ENCODE measurements around the gene SRSF2.
A peak's percentile ranks its signal among the peaks of the same experiment; 100 is the strongest.
"Not testable (repeated sequence)": the region's sequence is repeated elsewhere in the genome, so short reads cannot be mapped to it uniquely, and the experiment has no call there.

SRSF2 gene

DNA sequence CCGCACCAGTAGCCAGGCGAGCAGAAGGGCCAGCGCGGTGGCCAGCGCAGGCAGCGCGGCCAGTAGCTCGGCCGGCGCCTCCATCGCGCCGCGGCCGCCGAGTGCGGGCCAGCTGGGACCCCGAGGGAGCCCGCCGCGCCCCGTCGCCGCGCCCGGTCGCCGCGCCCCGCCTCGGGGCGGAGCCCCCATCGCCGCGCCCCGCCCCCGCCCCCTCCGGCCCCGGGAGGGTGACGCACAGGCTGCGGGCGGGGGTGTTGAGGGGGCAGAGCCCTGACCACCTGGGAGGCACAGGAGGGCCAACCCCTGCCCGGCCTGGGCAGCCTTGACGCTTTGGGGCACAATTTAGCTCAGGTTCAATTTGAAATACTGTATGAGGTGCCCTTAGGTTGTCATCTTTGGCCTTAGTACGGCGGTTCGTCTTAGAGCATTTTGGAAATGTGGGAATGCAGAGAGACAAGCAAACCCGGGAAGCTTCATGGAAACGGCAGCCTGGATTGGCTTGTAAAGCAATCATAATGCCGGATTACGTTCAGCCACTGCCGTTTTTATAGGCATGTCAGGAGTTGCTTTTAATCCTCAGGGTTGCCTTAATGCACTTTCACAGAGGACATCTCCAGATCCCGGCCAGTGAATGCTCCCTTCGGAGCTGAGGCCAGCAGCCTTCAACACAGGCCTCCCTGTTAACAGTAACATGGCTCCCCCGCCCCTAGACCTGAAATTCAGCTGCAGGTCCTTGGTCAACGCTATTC, 26.1 kb downstream of the SRSF2 start, which contains the start of gene MXRA7:
Gene MXRA7, minus strand, starts transcription at position 103 of the 749 bp plus-strand sequence. Its CDS starts 19 bp downstream, at position 84.
- WGBS (ENCODE audit: extremely low coverage, insufficient coverage, low lambda C conversion rate), result no CpG with 5 or more reads among the region's 56 CpGs
- Histone ChIP-seq H2BK15ac (replicated peaks; ENCODE audit: low read depth) (no peak within 1 kb of the TSS), H2AK5ac (ENCODE audit: low read length) (no peak within 1 kb of the TSS), H3K36me3 (ENCODE audit: control insufficient read depth, insufficient read depth, low read length) (peaks cover 1% of the 10 kb centered on the region), H3K4ac (ENCODE audit: low read depth, low read length) (no peak within 1 kb of the TSS), H3K27ac (ENCODE audit: low read depth, low read length) (no peak within 1 kb of the TSS), H3K79me2 (ENCODE audit: control insufficient read depth, insufficient read depth, low read length) (no peaks in the 10 kb centered on the region), H3K23ac (ENCODE audit: low read length) (peak within 1 kb of the TSS; percentile 24), H3K9ac (ENCODE audit: low read length) (peak within 1 kb of the TSS; percentile 74), H4K5ac (ENCODE audit: low read length) (no peak within 1 kb of the TSS), H4K8ac (ENCODE audit: low read depth, low read length) (no peak within 1 kb of the TSS), H2BK120ac (ENCODE audit: low read depth, low read length) (no peak within 1 kb of the TSS), H2BK5ac (ENCODE audit: low read length) (no peak within 1 kb of the TSS), H3K56ac (ENCODE audit: low read length) (peak within 1 kb of the TSS; percentile 88), H3K18ac (ENCODE audit: low read length) (no peak within 1 kb of the TSS), H3K4me1 (ENCODE audit: control insufficient read depth, low read depth, low read length) (peaks cover 10% of the 10 kb centered on the region), H3K4me2 (ENCODE audit: low read length) (peak within 1 kb of the TSS; percentile 61), H3K27me3 (ENCODE audit: insufficient read depth, low read length, poor library complexity) (peaks cover 3% of the 10 kb centered on the region), H3K4me3 (ENCODE audit: low read length) (peak within 1 kb of the TSS; percentile 30), H3K79me1 (ENCODE audit: low read length) (no peaks in the 10 kb centered on the region)
- DNase-seq, result peak; percentile 63

DNA sequence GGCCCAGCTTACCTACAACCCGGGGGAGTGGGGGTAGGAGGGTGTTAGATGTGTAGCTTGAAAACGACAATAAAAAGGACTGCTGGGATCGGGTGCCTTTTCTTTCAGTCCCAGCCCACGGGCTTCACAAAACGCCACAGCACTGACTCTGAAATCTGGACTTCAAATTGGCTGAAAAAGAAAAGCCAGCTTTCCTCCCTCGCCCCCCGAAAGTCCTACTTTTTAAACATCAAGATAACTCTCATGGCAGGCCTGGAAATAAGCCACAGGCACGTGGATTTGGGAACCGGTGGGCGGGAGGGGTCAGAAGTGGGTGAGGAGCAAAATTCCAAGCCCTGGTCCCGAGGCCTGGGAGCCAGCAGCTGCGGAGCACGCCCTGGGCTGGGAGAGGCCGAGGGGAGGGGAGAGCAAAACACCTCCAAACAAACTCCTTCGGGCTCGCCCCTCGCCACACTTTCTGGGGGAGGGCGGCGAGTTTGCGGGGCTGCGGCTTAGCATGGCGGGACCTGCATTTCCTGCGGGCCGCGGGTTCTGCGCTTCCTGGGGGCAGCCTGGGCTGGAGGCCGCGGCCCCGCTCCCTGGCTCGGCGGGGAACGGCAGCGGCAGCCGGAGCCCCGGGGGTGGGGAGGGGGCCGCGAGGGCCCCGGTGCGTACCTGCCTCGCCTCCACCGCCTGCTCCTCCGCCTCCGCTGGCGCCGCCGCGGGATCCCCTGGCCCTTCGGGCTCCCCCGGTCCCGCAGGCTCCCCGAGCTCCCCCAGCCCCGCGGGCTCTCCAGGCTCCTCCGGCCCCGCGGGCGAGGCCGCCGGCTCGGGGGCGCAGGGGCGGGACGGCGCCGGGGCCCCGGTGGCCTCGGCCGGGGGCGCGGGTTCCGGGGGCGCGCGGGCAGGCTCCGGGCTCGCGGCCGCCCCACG, 26.9 kb downstream of the SRSF2 start:
- not testable (repeated sequence) for H2BK5ac ChIP-seq (ENCODE audit: low read length); H3K23ac ChIP-seq (ENCODE audit: low read length)
- peak; percentile 38 for DNase-seq

DNA sequence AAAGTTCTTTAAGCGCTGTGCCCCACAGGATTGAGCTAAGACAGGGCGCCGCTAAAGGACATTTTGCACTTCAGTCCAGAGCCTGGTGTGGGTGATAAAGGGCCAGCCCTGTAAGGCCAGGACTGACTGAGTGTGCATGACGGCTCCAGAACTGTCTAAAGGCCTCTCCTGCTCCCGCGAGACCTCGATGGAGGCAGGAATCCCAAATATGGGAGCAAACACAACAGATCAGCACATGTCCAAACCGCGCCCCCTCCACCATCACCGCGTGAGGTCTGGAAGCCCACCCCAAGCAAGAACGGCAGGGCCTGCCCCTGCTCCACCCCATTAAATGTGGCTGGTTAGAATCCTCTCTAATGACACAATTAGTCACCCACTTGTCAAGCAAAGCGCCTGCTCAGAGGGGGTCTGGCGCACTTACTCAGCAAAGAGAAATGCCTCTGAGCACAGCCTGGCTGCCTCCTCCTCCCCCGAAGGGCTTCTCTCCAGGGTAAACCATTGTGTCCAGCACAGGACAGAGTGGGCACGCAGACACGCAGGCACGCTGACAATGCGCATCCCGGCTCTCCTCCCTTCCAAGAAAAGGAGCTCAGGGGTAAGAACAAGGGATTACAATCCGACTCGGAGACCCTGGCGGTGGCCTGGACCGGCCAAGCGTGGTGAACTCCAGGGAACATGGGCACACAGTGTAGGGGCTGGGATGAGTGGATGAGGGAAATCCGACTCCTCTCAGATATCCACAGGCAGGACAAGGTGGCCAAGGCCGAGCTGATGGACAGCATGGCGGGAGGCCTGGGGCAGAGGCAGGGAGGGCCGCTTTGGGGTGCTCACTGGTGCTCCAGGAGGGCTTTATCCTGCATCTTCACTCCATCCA, 27.8 kb downstream of the SRSF2 start:
- Histone ChIP-seq H2AK5ac (ENCODE audit: low read length) (peak overlapping the region; percentile 22), H4K5ac (ENCODE audit: low read length) (no peak overlapping the region), H3K56ac (ENCODE audit: low read length) (peak overlapping the region; percentile 88), H2BK5ac (ENCODE audit: low read length) (no peak overlapping the region), H3K36me3 (ENCODE audit: control insufficient read depth, insufficient read depth, low read length) (no peaks in the 10 kb centered on the region), H3K9ac (ENCODE audit: low read length) (peak overlapping the region; percentile 74), H3K27ac (ENCODE audit: low read depth, low read length) (no peak overlapping the region), H3K18ac (ENCODE audit: low read length) (no peak overlapping the region), H3K79me1 (ENCODE audit: low read length) (no peaks in the 10 kb centered on the region), H3K4me2 (ENCODE audit: low read length) (peak overlapping the region; percentile 61), H3K79me2 (ENCODE audit: control insufficient read depth, insufficient read depth, low read length) (no peaks in the 10 kb centered on the region), H3K4me1 (ENCODE audit: control insufficient read depth, low read depth, low read length) (peaks cover 10% of the 10 kb centered on the region), H3K27me3 (ENCODE audit: insufficient read depth, low read length, poor library complexity) (peaks cover 3% of the 10 kb centered on the region), H4K8ac (ENCODE audit: low read depth, low read length) (no peak overlapping the region), H3K23ac (ENCODE audit: low read length) (no peak overlapping the region), H2BK15ac (replicated peaks; ENCODE audit: low read depth) (no peak overlapping the region), H2BK120ac (ENCODE audit: low read depth, low read length) (no peak overlapping the region), H3K4me3 (ENCODE audit: low read length) (no peak overlapping the region), H3K4ac (ENCODE audit: low read depth, low read length) (no peak overlapping the region)
- DNase-seq, result peak; percentile 89
- no CpG with 5 or more reads among the region's 29 CpGs for WGBS (ENCODE audit: extremely low coverage, insufficient coverage, low lambda C conversion rate)

More for the DNA sequence above, 26.9 kb downstream of the SRSF2 start:
- peaks cover 10% of the 10 kb centered on the region for H3K4me1 ChIP-seq (ENCODE audit: control insufficient read depth, low read depth, low read length)
- not testable (repeated sequence) for H4K5ac ChIP-seq (ENCODE audit: low read length); H3K79me2 ChIP-seq (ENCODE audit: control insufficient read depth, insufficient read depth, low read length); H2BK15ac ChIP-seq (replicated peaks; ENCODE audit: low read depth); H3K18ac ChIP-seq (ENCODE audit: low read length); H3K27ac ChIP-seq (ENCODE audit: low read depth, low read length); H2BK120ac ChIP-seq (ENCODE audit: low read depth, low read length); H4K8ac ChIP-seq (ENCODE audit: low read depth, low read length); H3K79me1 ChIP-seq (ENCODE audit: low read length); H2AK5ac ChIP-seq (ENCODE audit: low read length); H3K27me3 ChIP-seq (ENCODE audit: insufficient read depth, low read length, poor library complexity); H3K4ac ChIP-seq (ENCODE audit: low read depth, low read length); H3K36me3 ChIP-seq (ENCODE audit: control insufficient read depth, insufficient read depth, low read length)
- H3K56ac ChIP-seq (ENCODE audit: low read length), result peak overlapping the region; percentile 88
- H3K4me2 ChIP-seq (ENCODE audit: low read length), result peak overlapping the region; percentile 61
- no CpG with 5 or more reads among the region's 79 CpGs for WGBS (ENCODE audit: extremely low coverage, insufficient coverage, low lambda C conversion rate)
- H3K9ac ChIP-seq (ENCODE audit: low read length), result peak overlapping the region; percentile 74
- peak overlapping the region; percentile 30 for H3K4me3 ChIP-seq (ENCODE audit: low read length)

DNA sequence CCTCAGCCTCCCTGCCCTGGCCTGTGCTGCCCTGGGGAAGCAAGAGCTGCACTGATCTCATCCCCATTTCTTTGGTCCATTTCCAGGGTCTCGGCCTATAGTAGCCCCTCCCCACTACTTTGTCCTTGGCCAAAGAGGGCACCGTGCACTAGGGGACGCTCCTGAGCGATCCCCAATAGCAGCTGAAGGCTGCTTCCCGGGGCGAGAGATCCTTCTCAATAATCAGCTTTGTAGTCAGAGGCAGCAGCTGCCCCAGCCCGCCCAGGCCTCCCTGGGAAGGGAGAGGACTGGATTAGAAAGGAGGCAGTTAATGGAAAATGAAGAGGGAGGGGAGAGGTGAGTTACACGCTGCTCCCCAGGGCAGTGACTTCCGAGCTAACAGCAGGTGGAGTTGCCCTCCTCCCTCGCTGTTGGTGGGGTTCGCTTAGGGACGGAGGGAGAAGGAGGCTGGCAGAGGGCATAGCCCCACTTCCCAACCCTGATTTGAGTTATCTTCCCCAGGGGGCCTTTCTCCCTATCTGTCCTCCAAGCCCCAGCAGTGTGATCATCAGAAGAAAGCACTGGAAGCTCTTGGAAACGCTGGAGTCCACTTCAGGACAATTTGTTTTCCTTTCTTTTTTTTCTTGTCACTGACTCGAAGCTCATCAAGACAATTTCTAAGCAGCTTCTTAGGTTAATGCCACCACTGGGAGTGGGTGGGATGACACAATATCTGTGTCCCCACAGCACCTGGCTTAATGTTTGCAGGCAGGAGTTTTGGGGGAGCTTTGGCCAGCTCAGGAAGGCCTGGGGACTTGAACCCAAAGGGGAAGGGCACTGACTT, 28.9 kb downstream of the SRSF2 start:
- Histone ChIP-seq H3K4me2 (ENCODE audit: low read length) (peak overlapping the region; percentile 19), H3K18ac (ENCODE audit: low read length) (no peak overlapping the region), H2BK15ac (replicated peaks; ENCODE audit: low read depth) (no peak overlapping the region), H3K4me3 (ENCODE audit: low read length) (no peak overlapping the region), H3K4ac (ENCODE audit: low read depth, low read length) (no peak overlapping the region), H3K79me2 (ENCODE audit: control insufficient read depth, insufficient read depth, low read length) (no peaks in the 10 kb centered on the region), H2AK5ac (ENCODE audit: low read length) (no peak overlapping the region), H3K79me1 (ENCODE audit: low read length) (no peaks in the 10 kb centered on the region), H3K27ac (ENCODE audit: low read depth, low read length) (no peak overlapping the region), H2BK120ac (ENCODE audit: low read depth, low read length) (no peak overlapping the region), H3K56ac (ENCODE audit: low read length) (peak overlapping the region; percentile 69), H3K23ac (ENCODE audit: low read length) (no peak overlapping the region), H3K4me1 (ENCODE audit: control insufficient read depth, low read depth, low read length) (peaks cover 10% of the 10 kb centered on the region), H2BK5ac (ENCODE audit: low read length) (no peak overlapping the region), H4K5ac (ENCODE audit: low read length) (no peak overlapping the region), H3K36me3 (ENCODE audit: control insufficient read depth, insufficient read depth, low read length) (no peaks in the 10 kb centered on the region), H3K9ac (ENCODE audit: low read length) (peak overlapping the region; percentile 24), H3K27me3 (ENCODE audit: insufficient read depth, low read length, poor library complexity) (peaks cover 3% of the 10 kb centered on the region), H4K8ac (ENCODE audit: low read depth, low read length) (no peak overlapping the region)
- no CpG with 5 or more reads among the region's 14 CpGs for WGBS (ENCODE audit: extremely low coverage, insufficient coverage, low lambda C conversion rate)
- peak; percentile 92 for DNase-seq

DNA sequence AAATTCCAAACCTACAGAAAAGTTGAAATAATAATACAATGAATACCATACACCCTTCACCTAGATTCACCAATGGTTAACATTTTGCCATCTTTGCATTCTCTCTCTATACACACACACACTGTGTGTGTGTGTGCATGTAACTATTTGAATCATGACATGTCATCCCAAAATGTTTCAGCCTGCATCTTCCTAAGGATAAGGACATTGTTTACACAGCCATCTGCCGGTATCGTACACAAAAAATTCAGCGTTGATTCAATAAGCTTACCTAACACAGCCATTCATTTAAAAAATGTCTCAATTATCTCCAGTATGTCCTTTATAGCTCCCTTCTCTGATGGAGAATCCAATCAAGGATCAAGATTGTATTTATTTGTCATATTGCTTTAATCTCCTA, 30.3 kb downstream of the SRSF2 start:
- no peak for DNase-seq
- H3K23ac ChIP-seq (ENCODE audit: low read length), result no peak overlapping the region

More for the DNA sequence above, 30.3 kb downstream of the SRSF2 start:
- H3K56ac ChIP-seq (ENCODE audit: low read length), result no peak overlapping the region
- H2BK15ac ChIP-seq (replicated peaks; ENCODE audit: low read depth), result no peak overlapping the region
- no peak overlapping the region for H3K4ac ChIP-seq (ENCODE audit: low read depth, low read length)
- WGBS (ENCODE audit: extremely low coverage, insufficient coverage, low lambda C conversion rate), result no CpG with 5 or more reads among the region's 3 CpGs
- no peak overlapping the region for H2BK120ac ChIP-seq (ENCODE audit: low read depth, low read length)
- no peak overlapping the region for H4K8ac ChIP-seq (ENCODE audit: low read depth, low read length)
- H3K27me3 ChIP-seq (ENCODE audit: insufficient read depth, low read length, poor library complexity), result peaks cover 3% of the 10 kb centered on the region
- no peak overlapping the region for H4K5ac ChIP-seq (ENCODE audit: low read length)
- H3K36me3 ChIP-seq (ENCODE audit: control insufficient read depth, insufficient read depth, low read length), result no peaks in the 10 kb centered on the region
- H3K4me2 ChIP-seq (ENCODE audit: low read length), result no peak overlapping the region
- no peak overlapping the region for H3K27ac ChIP-seq (ENCODE audit: low read depth, low read length)
- H3K79me1 ChIP-seq (ENCODE audit: low read length), result no peaks in the 10 kb centered on the region
- no peak overlapping the region for H2BK5ac ChIP-seq (ENCODE audit: low read length)
- H3K9ac ChIP-seq (ENCODE audit: low read length), result no peak overlapping the region
- no peak overlapping the region for H2AK5ac ChIP-seq (ENCODE audit: low read length)
- H3K18ac ChIP-seq (ENCODE audit: low read length), result no peak overlapping the region
- peaks cover 10% of the 10 kb centered on the region for H3K4me1 ChIP-seq (ENCODE audit: control insufficient read depth, low read depth, low read length)
- H3K79me2 ChIP-seq (ENCODE audit: control insufficient read depth, insufficient read depth, low read length), result no peaks in the 10 kb centered on the region
- no peak overlapping the region for H3K4me3 ChIP-seq (ENCODE audit: low read length)

Data from mesendoderm (in vitro differentiated cells).